A549 (cell line): ENCODE measurements around the gene TMC6. TPM values are rescaled to one million over a fixed set of nuclear protein-coding genes. Genes with fewer than 3 reads are reported as not detected.
A peak's percentile ranks its signal among the peaks of the same experiment; 100 is the strongest.
"Not testable (repeated sequence)": the region's sequence is repeated elsewhere in the genome, so short reads cannot be mapped to it uniquely, and the experiment has no call there.

Experiments used
- ATAC-seq, 2 experiments: fragments of 200-7000 bp in 1 of 2; fragments of >200 bp in 1 of 2; cut with Nextera tagmentation in 1 of 2; cut with Tn5 transposase in 1 of 2; 3 replicates each; pipeline versions ENCODE4 v1.8.0 to v1.9.1; 2018 to 2020; ENCODE audit warnings: mild to moderate bottlenecking in 1 of 2, moderate library complexity in 1 of 2
- CTCF ChIA-PET: fragments of 300-600 bp; sonication (Branson Sonifier 250); formaldehyde crosslinking; extraction: SDS; loops from one replicate; lab custom pipeline; 2021; ENCODE audit warnings: antibody characterized with exemption, inconsistent platforms; lab: Yijun Ruan, JAX
- POLR2A ChIA-PET: fragments of 350-600 bp; formaldehyde crosslinking; extraction: SDS; loops from one replicate; lab custom pipeline; 2021; ENCODE audit warnings: antibody characterized with exemption, inconsistent platforms; lab: Yijun Ruan, JAX
- DNase-seq, 2 experiments: peaks; one replicate each; pipeline versions ENCODE4 v3.0.0 to v3.0.0-alpha.2; 2011 to 2016; ENCODE audit warnings: low read depth in 1 of 2, low spot score in 1 of 2
- FAIRE-seq: peaks from 2 replicates; lab custom pipeline; 2011; peaks lifted over from hg19 to GRCh38; lab: Jason Lieb, UNC
- H3K27ac ChIP-seq, 2 experiments: fragments of >200 bp; sonication (Bioruptor Twin); formaldehyde crosslinking; 3 replicates each; pipeline ENCODE4 v1.5.1; 2016 to 2017
- H3K4me1 ChIP-seq: fragments of >200 bp; sonication (Bioruptor Twin); formaldehyde crosslinking; 3 replicates; pipeline ENCODE4 v1.6.1; 2016
- H3K4me2 ChIP-seq: fragments of >200 bp; sonication (Bioruptor Twin); formaldehyde crosslinking; 3 replicates; pipeline ENCODE4 v1.6.1; 2016
- H3K4me3 ChIP-seq: fragments of >200 bp; sonication (Bioruptor Twin); formaldehyde crosslinking; 3 replicates; pipeline ENCODE4 v1.5.1; 2016
- H3K9me3 ChIP-seq: fragments of >200 bp; sonication (Bioruptor Twin); formaldehyde crosslinking; 3 replicates; pipeline ENCODE4 v1.6.1; 2016
- CBX2 ChIP-seq: fragments of 200-600 bp; sonication (generic); IDR thresholded peaks from 2 replicates; pipeline ENCODE4 v1.6.1; 2016; ENCODE audit warnings: low read depth, mild to moderate bottlenecking, borderline replicate concordance
- CEBPB ChIP-seq, 2 experiments: fragments of >200 bp in 1 of 2; sonication (Bioruptor Twin) in 1 of 2; formaldehyde crosslinking in 1 of 2; IDR thresholded peaks; 2 replicates each; pipeline ENCODE4 v1.6.1; 2012 to 2016
- CHD2 ChIP-seq: fragments of 150-350 bp; IDR thresholded peaks from 2 replicates; pipeline ENCODE4 v1.6.1; 2014; ENCODE audit warnings: low read length; ENCODE audit not compliant: partially characterized antibody
- CTCF ChIP-seq: fragments of >200 bp; sonication (Bioruptor Twin); formaldehyde crosslinking; IDR thresholded peaks from 3 replicates; pipeline ENCODE4 v1.5.1; 2016
- EHF ChIP-seq: fragments of 250-450 bp; sonication (Bioruptor Pico); IDR thresholded peaks from 2 replicates; pipeline ENCODE4 v1.5.0; 2020; ENCODE audit warnings: mild to moderate bottlenecking
- EHMT2 ChIP-seq: fragments of 200-600 bp; sonication (generic); IDR thresholded peaks from 2 replicates; pipeline ENCODE4 v1.6.1; 2016; ENCODE audit warnings: antibody characterized with exemption, low read depth, mild to moderate bottlenecking, moderate library complexity
- ESRRA ChIP-seq: fragments of 150-350 bp; IDR thresholded peaks from 2 replicates; pipeline ENCODE4 v1.6.1; 2014; ENCODE audit warnings: mild to moderate bottlenecking, low read length, borderline replicate concordance
- FOSB ChIP-seq: fragments of 250-450 bp; sonication (Bioruptor Pico); IDR thresholded peaks from 2 replicates; pipeline ENCODE4 v1.5.0; 2020; ENCODE audit warnings: mild to moderate bottlenecking, moderate library complexity
- FOXS1 ChIP-seq: fragments of 250-450 bp; sonication (Bioruptor Pico); IDR thresholded peaks from 2 replicates; pipeline ENCODE4 v1.5.0; 2020; ENCODE audit warnings: mild to moderate bottlenecking, moderate library complexity
- HMGXB4 ChIP-seq: fragments of 250-450 bp; sonication (Bioruptor Pico); IDR thresholded peaks from 2 replicates; pipeline ENCODE4 v1.5.0; 2021; ENCODE audit warnings: mild to moderate bottlenecking, moderate library complexity, borderline replicate concordance
- JUN ChIP-seq, 2 experiments: fragments of >200 bp; sonication (Bioruptor Twin); formaldehyde crosslinking; IDR thresholded peaks; 2 replicates in 1 of 2; 3 replicates in 1 of 2; pipeline ENCODE4 v1.6.1; 2016 to 2017
- MAFK ChIP-seq: fragments of 450-650 bp; IDR thresholded peaks from 2 replicates; pipeline ENCODE4 v1.6.1; 2014; ENCODE audit not compliant: partially characterized antibody
- MYC ChIP-seq: IDR thresholded peaks from 2 replicates; pipeline ENCODE4 v1.6.1; 2012; ENCODE audit warnings: mild to moderate bottlenecking, inconsistent platforms, low read length, improper control_type of control experiment, borderline replicate concordance
- NPAS2 ChIP-seq: fragments of 250-450 bp; sonication (Bioruptor Pico); IDR thresholded peaks from 2 replicates; pipeline ENCODE4 v1.8.0; 2022; ENCODE audit warnings: mild to moderate bottlenecking, moderate library complexity, borderline replicate concordance
- POLR2A ChIP-seq: IDR thresholded peaks from 2 replicates; pipeline ENCODE4 v1.6.1; 2012; ENCODE audit warnings: mild to moderate bottlenecking, low read length
- RFX5 ChIP-seq: fragments of 450-650 bp; IDR thresholded peaks from 2 replicates; pipeline ENCODE4 v1.7.1; 2014; ENCODE audit warnings: antibody characterized with exemption, mild to moderate bottlenecking, moderate library complexity
- SREBF2 ChIP-seq: fragments of 450-650 bp; IDR thresholded peaks from 2 replicates; pipeline ENCODE4 v1.6.1; 2014; ENCODE audit warnings: mild to moderate bottlenecking, moderate library complexity
- ZFP36 ChIP-seq: fragments of 450-650 bp; IDR thresholded peaks from 2 replicates; pipeline ENCODE4 v1.6.1; 2014; ENCODE audit warnings: borderline replicate concordance; ENCODE audit not compliant: partially characterized antibody
- ZSCAN20 ChIP-seq: fragments of 250-450 bp; sonication (Bioruptor Pico); IDR thresholded peaks from 2 replicates; pipeline ENCODE4 v1.8.0; 2022; ENCODE audit warnings: mild to moderate bottlenecking, moderate library complexity
- WGBS: methylation state at CpG from one replicate; pipeline ENCODE4 v1.1.6; 2017; ENCODE audit errors: missing lambda C conversion rate; 5-methylcytosine and 5-hydroxymethylcytosine counted together
- polyA plus RNA-seq, 4 experiments: library from polyadenylated mRNA; depleted of rRNA in 3 of 4; stranded (reverse); fragments of >200 nt; fragmentation: RNase III in 1 of 4; extraction: RNeasy Plus Mini Kit Qiagen cat#74134 plus additional on column Dnase treatment in 1 of 4; gene quantifications; 2 replicates in 3 of 4; 3 replicates in 1 of 4; pipeline ENCODE4 v1.2.3, GENCODE V29; 2011 to 2017
- TF ChIP-seq, protein P1 (sequence below): IDR thresholded peaks from 2 replicates; pipeline ENCODE4 v1.6.1; 2012
- TF ChIP-seq, protein P2 (sequence below): fragments of 450-650 bp; IDR thresholded peaks from 2 replicates; pipeline ENCODE4 v1.6.1; 2014; ENCODE audit warnings: antibody characterized with exemption
- TF ChIP-seq, protein P3 (sequence below): IDR thresholded peaks from 2 replicates; pipeline ENCODE4 v1.6.1; 2012
- TF ChIP-seq, protein P4 (sequence below): fragments of 250-450 bp; sonication (Bioruptor Pico); IDR thresholded peaks from 2 replicates; pipeline ENCODE4 v1.5.0; 2020; ENCODE audit warnings: low read depth, mild to moderate bottlenecking, moderate library complexity

The TMC6 gene
- polyA plus RNA-seq, 2 of the 4 experiments (the other 2 are of a cell fraction), result 4.7 to 9.4 TPM

GRCh38 chr17:78069695-78070094, 58.9 kb downstream of the TMC6 start:
- no peak overlapping the region for H3K4me3 ChIP-seq
- H3K9me3 ChIP-seq, result no peaks in the 10 kb centered on the region
- no peak overlapping the region for H3K27ac ChIP-seq
- CTCF ChIA-PET, result interaction anchor here (0.9 to 2.7 kb wide), 4 partner anchors 11 to 46 kb away, joined by 3 to 13 read pairs (median 4); no protein-coding TSS in a partner anchor
- TF ChIP-seq JUN (IDR thresholded peaks at IDR 0.05), result no peak
- ATAC-seq, result no peak
- POLR2A ChIA-PET, result no interaction called here
- FAIRE-seq, result no peak
- no peak overlapping the region for H3K4me2 ChIP-seq
- WGBS, result 39% methylated on average over 4 of the region's 4 CpGs
- no peak for DNase-seq
- no peaks in the 10 kb centered on the region for H3K4me1 ChIP-seq

DNA sequence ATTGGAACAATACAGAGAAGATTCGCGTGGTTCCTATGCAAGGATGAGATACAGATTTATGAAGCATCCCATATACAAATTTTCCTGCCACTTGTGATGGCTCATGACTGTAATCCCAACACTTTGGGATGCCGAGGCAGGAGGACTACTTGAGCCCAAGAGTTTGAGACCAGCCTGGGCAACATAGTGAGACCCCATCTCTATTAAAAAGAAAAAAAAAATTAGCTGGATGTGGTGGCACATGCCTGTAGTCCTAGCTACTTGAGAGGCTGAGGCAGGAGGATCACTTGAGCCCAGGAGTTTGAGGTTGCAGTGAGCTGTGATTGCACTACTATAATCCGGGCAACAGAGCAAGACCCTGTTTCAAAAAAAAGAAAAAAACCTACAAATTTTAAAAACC, 61.6 kb downstream of the TMC6 start:
- ATAC-seq, POLR2A ChIA-PET, H3K9me3 ChIP-seq, FAIRE-seq, H3K4me2 ChIP-seq, H3K4me1 ChIP-seq, H3K4me3 ChIP-seq, H3K27ac ChIP-seq, DNase-seq: not testable (repeated sequence)
- CTCF ChIA-PET, result interaction anchor here (0.9 to 2.5 kb wide), 4 partner anchors 10 to 525 kb away, joined by 3 to 10 read pairs (median 4); no protein-coding TSS in a partner anchor
- WGBS, result 92% methylated on average over 4 of the region's 4 CpGs

DNA sequence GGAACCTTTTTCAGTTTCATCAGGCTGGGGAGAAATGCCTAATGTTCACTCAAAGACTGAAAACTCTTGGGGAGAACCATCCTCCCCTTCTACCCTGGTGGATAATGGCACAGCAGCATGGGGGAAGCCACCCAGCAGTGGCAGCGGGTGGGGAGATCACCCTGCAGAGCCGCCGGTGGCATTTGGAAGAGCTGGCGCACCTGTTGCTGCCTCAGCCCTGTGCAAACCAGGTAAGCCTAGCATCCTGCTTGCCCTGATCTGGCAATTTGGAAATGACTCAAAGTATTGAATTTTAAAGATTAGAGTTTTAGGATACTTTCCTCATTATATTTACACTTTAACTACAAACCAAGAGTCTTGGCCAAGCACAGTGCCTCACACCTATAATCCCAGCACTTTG, 63.8 kb downstream of the TMC6 start:
- WGBS, result 91% methylated on average over 4 of the region's 4 CpGs
- ChIA-PET POLR2A (no interaction called here), CTCF (interaction anchor here (1.2 to 3.2 kb wide), 6 partner anchors 19 to 522 kb away, joined by 3 to 11 read pairs (median 3); no protein-coding TSS in a partner anchor)
- no peak overlapping the region for H3K27ac ChIP-seq
- H3K4me3 ChIP-seq, result no peak overlapping the region
- H3K4me2 ChIP-seq, result no peak overlapping the region
- H3K9me3 ChIP-seq, result no peaks in the 10 kb centered on the region
- ATAC-seq (no peak), DNase-seq (no peak), FAIRE-seq (no peak)
- no peaks in the 10 kb centered on the region for H3K4me1 ChIP-seq
- no peak for TF ChIP-seq NPAS2 (CRISPR knock-in tag)
- no peak for TF ChIP-seq CEBPB (IDR thresholded peaks at IDR 0.05)
- TF ChIP-seq, protein P1, sequence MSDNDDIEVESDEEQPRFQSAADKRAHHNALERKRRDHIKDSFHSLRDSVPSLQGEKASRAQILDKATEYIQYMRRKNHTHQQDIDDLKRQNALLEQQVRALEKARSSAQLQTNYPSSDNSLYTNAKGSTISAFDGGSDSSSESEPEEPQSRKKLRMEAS, result no peak
- no peak for TF ChIP-seq SREBF2
- TF ChIP-seq MAFK, result no peak
- TF ChIP-seq POLR2A, result no peak
- TF ChIP-seq, protein P2, sequence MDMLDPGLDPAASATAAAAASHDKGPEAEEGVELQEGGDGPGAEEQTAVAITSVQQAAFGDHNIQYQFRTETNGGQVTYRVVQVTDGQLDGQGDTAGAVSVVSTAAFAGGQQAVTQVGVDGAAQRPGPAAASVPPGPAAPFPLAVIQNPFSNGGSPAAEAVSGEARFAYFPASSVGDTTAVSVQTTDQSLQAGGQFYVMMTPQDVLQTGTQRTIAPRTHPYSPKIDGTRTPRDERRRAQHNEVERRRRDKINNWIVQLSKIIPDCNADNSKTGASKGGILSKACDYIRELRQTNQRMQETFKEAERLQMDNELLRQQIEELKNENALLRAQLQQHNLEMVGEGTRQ, result no peak
- no peak for TF ChIP-seq MYC
- TF ChIP-seq FOSB (CRISPR knock-in tag), result no peak
- TF ChIP-seq EHMT2, result no peak
- TF ChIP-seq CHD2, result no peak
- no peak for TF ChIP-seq ZSCAN20 (CRISPR knock-in tag)
- no peak for TF ChIP-seq ZFP36
- TF ChIP-seq, protein P3, sequence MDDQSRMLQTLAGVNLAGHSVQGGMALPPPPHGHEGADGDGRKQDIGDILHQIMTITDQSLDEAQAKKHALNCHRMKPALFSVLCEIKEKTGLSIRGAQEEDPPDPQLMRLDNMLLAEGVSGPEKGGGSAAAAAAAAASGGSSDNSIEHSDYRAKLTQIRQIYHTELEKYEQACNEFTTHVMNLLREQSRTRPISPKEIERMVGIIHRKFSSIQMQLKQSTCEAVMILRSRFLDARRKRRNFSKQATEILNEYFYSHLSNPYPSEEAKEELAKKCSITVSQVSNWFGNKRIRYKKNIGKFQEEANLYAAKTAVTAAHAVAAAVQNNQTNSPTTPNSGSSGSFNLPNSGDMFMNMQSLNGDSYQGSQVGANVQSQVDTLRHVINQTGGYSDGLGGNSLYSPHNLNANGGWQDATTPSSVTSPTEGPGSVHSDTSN, result no peak
- TF ChIP-seq FOXS1 (CRISPR knock-in tag), result no peak

- no peak for TF ChIP-seq CBX2
- TF ChIP-seq, protein P3, result no peak
- TF ChIP-seq ESRRA, result no peak
- TF ChIP-seq EHF (CRISPR knock-in tag), result no peak
- TF ChIP-seq, protein P4, sequence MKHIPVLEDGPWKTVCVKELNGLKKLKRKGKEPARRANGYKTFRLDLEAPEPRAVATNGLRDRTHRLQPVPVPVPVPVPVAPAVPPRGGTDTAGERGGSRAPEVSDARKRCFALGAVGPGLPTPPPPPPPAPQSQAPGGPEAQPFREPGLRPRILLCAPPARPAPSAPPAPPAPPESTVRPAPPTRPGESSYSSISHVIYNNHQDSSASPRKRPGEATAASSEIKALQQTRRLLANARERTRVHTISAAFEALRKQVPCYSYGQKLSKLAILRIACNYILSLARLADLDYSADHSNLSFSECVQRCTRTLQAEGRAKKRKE (CRISPR knock-in tag), result no peak
- TF ChIP-seq RFX5, result no peak
- no peak for TF ChIP-seq JUN (IDR thresholded peaks at IDR 0.05)
- TF ChIP-seq CTCF, result no peak
- no peak for TF ChIP-seq HMGXB4 (CRISPR knock-in tag)
- Histone ChIP-seq H3K9me3 (no peaks in the 10 kb centered on the region), H3K27ac (no peak overlapping the region), H3K4me3 (no peak overlapping the region), H3K4me2 (no peak overlapping the region), H3K4me1 (no peaks in the 10 kb centered on the region)
- POLR2A ChIA-PET, result interaction anchor here (0.6 kb wide), 1 partner anchor 25 kb away, joined by 4 read pairs; no protein-coding TSS in a partner anchor
- FAIRE-seq (peak; percentile 18), ATAC-seq (no peak), DNase-seq (no peak)
- CTCF ChIA-PET, result interaction anchor here (0.6 to 3.2 kb wide), 6 partner anchors 10 to 768 kb away, joined by 3 to 11 read pairs (median 4); no protein-coding TSS in a partner anchor
These were observed 65.1 kb downstream of the TMC6 start for GRCh38 chr17:78063489-78063888.
